ENCODE results near the gene CPLANE1.

Gene CPLANE1

DNA sequence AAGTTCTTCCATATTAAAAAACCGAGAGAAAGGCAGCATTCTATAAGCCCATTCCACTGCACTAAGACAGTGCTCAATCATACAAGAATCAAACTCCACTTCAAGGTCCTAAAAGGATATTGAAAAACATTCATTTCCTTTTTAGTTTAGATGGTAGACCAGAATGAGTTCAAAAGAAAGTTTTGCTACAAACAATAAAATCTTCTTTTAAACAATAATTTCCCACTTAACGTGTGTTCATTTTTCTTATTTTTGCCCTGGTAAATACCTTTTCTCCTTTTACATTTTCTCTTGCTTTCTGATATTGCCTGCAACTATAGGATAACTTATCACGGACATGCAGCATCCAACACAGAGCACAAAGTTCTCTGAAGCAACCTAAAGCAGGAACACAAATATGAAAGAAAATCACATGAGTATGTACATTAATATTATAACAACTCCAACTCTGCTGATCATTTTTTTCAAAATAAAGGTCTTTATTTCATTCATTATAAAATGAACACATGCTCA is 61.7 kb downstream of the CPLANE1 start:
- TF ChIP-seq ZNF70 (CRISPR knock-in tag; IDR thresholded peaks at IDR 0.05), result no peak
- TF ChIP-seq ESRRG (CRISPR knock-in tag; IDR thresholded peaks at IDR 0.05), result no peak
- TF ChIP-seq CSDC2 (CRISPR knock-in tag; IDR thresholded peaks at IDR 0.05), result no peak
- no peak for TF ChIP-seq RARB (CRISPR knock-in tag; IDR thresholded peaks at IDR 0.05)
- TF ChIP-seq GLIS3 (CRISPR knock-in tag; IDR thresholded peaks at IDR 0.05), result no peak
- TF ChIP-seq ZFP3 (CRISPR knock-in tag; IDR thresholded peaks at IDR 0.05), result no peak
- ATAC-seq, result no peak

DNA sequence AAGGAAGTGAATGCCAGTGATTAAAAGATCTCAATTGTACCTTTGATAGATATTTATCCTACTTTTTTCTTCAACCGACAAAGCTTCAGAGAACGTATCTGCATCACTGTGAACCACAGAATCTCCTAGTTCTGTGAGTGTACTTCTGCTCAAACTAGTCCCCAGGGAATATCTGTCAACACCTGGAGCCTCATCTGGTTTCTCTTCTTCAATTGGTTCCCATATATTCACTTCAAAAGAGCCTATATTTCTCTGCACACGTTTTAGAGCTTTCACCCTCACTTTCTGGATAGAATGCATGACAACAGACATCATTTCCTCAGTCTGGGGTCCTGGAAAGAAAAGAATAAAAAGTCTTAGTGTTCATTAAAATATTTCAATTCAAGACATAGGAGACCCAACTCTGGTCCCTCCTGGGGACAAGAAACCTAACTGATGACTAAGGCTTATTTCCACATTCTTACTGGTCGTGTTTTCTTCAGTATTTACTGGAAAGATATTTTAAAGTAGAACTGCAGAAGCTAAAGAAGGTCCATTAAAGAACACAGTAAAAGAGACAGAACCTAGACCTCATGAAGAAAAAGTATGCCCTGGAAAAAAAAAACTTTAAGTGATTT is 64.3 kb downstream of the CPLANE1 start:
- TF ChIP-seq TOX (CRISPR knock-in tag; IDR thresholded peaks at IDR 0.05; ENCODE audit: borderline replicate concordance) (no peak), BACH2 (CRISPR knock-in tag; IDR thresholded peaks at IDR 0.05; ENCODE audit: borderline replicate concordance) (no peak), RARB (CRISPR knock-in tag; IDR thresholded peaks at IDR 0.05) (no peak), GLIS3 (CRISPR knock-in tag; IDR thresholded peaks at IDR 0.05) (no peak), ZNF70 (CRISPR knock-in tag; IDR thresholded peaks at IDR 0.05) (no peak), PPARA (CRISPR knock-in tag; IDR thresholded peaks at IDR 0.05; ENCODE audit: borderline replicate concordance) (no peak), ZFP3 (CRISPR knock-in tag; IDR thresholded peaks at IDR 0.05) (no peak), TCF4 (CRISPR knock-in tag; IDR thresholded peaks at IDR 0.05; ENCODE audit: borderline replicate concordance) (no peak)
- ATAC-seq, result no peak

DNA sequence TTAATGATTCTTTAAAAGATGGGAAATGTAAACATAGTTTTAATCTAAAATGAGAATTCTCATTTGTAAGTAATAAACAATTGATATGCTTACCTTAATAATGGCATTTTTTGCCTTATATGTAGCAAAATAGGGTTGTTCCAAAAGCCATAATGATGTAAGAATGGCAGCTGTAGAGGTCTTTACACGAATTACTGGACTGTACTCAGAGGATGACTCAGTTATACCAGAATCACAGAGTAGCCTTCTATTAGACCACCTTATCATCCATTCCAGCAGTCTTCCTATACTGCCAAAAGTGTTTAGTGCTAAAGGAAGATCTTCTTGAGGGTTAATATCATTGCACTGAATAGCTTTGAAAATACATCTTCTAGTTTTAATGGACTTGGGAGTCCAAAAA is 66.5 kb downstream of the CPLANE1 start:
- TF ChIP-seq, protein P1, sequence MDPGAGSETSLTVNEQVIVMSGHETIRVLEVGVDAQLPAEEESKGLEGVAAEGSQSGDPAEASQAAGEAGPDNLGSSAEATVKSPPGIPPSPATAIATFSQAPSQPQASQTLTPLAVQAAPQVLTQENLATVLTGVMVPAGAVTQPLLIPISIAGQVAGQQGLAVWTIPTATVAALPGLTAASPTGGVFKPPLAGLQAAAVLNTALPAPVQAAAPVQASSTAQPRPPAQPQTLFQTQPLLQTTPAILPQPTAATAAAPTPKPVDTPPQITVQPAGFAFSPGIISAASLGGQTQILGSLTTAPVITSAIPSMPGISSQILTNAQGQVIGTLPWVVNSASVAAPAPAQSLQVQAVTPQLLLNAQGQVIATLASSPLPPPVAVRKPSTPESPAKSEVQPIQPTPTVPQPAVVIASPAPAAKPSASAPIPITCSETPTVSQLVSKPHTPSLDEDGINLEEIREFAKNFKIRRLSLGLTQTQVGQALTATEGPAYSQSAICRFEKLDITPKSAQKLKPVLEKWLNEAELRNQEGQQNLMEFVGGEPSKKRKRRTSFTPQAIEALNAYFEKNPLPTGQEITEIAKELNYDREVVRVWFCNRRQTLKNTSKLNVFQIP (CRISPR knock-in tag; IDR thresholded peaks at IDR 0.05; ENCODE audit: borderline replicate concordance, low read depth), result no peak
- no peak for TF ChIP-seq TCF4 (CRISPR knock-in tag; IDR thresholded peaks at IDR 0.05; ENCODE audit: borderline replicate concordance)
- no peak for TF ChIP-seq BACH2 (CRISPR knock-in tag; IDR thresholded peaks at IDR 0.05; ENCODE audit: borderline replicate concordance)
- no peak for TF ChIP-seq ARNTL (CRISPR knock-in tag; IDR thresholded peaks at IDR 0.05; ENCODE audit: borderline replicate concordance, low read depth)
- TF ChIP-seq OSR1 (CRISPR knock-in tag; IDR thresholded peaks at IDR 0.05), result no peak
- TF ChIP-seq ZNF70 (CRISPR knock-in tag; IDR thresholded peaks at IDR 0.05), result no peak
- TF ChIP-seq, protein P2, sequence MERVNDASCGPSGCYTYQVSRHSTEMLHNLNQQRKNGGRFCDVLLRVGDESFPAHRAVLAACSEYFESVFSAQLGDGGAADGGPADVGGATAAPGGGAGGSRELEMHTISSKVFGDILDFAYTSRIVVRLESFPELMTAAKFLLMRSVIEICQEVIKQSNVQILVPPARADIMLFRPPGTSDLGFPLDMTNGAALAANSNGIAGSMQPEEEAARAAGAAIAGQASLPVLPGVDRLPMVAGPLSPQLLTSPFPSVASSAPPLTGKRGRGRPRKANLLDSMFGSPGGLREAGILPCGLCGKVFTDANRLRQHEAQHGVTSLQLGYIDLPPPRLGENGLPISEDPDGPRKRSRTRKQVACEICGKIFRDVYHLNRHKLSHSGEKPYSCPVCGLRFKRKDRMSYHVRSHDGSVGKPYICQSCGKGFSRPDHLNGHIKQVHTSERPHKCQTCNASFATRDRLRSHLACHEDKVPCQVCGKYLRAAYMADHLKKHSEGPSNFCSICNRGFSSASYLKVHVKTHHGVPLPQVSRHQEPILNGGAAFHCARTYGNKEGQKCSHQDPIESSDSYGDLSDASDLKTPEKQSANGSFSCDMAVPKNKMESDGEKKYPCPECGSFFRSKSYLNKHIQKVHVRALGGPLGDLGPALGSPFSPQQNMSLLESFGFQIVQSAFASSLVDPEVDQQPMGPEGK (CRISPR knock-in tag; IDR thresholded peaks at IDR 0.05; ENCODE audit: borderline replicate concordance), result no peak
- no peak for TF ChIP-seq ZNF8 (CRISPR knock-in tag; IDR thresholded peaks at IDR 0.05)
- TF ChIP-seq GLIS3 (CRISPR knock-in tag; IDR thresholded peaks at IDR 0.05), result no peak
- TF ChIP-seq ZFP3 (CRISPR knock-in tag; IDR thresholded peaks at IDR 0.05), result no peak
- no peak for TF ChIP-seq SNAI2 (CRISPR knock-in tag; IDR thresholded peaks at IDR 0.05)
- TF ChIP-seq ZC3H10 (CRISPR knock-in tag; IDR thresholded peaks at IDR 0.05), result no peak
- TF ChIP-seq TOX (CRISPR knock-in tag; IDR thresholded peaks at IDR 0.05; ENCODE audit: borderline replicate concordance), result no peak
- TF ChIP-seq PPARA (CRISPR knock-in tag; IDR thresholded peaks at IDR 0.05; ENCODE audit: borderline replicate concordance), result no peak
- no peak for TF ChIP-seq ESRRG (CRISPR knock-in tag; IDR thresholded peaks at IDR 0.05)
- TF ChIP-seq ISL1 (CRISPR knock-in tag; IDR thresholded peaks at IDR 0.05), result no peak
- TF ChIP-seq, protein P3, sequence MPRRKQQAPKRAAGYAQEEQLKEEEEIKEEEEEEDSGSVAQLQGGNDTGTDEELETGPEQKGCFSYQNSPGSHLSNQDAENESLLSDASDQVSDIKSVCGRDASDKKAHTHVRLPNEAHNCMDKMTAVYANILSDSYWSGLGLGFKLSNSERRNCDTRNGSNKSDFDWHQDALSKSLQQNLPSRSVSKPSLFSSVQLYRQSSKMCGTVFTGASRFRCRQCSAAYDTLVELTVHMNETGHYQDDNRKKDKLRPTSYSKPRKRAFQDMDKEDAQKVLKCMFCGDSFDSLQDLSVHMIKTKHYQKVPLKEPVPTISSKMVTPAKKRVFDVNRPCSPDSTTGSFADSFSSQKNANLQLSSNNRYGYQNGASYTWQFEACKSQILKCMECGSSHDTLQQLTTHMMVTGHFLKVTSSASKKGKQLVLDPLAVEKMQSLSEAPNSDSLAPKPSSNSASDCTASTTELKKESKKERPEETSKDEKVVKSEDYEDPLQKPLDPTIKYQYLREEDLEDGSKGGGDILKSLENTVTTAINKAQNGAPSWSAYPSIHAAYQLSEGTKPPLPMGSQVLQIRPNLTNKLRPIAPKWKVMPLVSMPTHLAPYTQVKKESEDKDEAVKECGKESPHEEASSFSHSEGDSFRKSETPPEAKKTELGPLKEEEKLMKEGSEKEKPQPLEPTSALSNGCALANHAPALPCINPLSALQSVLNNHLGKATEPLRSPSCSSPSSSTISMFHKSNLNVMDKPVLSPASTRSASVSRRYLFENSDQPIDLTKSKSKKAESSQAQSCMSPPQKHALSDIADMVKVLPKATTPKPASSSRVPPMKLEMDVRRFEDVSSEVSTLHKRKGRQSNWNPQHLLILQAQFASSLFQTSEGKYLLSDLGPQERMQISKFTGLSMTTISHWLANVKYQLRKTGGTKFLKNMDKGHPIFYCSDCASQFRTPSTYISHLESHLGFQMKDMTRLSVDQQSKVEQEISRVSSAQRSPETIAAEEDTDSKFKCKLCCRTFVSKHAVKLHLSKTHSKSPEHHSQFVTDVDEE (CRISPR knock-in tag; IDR thresholded peaks at IDR 0.05), result no peak
- no peak for TF ChIP-seq ZFP30 (CRISPR knock-in tag; IDR thresholded peaks at IDR 0.05)
- ATAC-seq, result no peak

DNA sequence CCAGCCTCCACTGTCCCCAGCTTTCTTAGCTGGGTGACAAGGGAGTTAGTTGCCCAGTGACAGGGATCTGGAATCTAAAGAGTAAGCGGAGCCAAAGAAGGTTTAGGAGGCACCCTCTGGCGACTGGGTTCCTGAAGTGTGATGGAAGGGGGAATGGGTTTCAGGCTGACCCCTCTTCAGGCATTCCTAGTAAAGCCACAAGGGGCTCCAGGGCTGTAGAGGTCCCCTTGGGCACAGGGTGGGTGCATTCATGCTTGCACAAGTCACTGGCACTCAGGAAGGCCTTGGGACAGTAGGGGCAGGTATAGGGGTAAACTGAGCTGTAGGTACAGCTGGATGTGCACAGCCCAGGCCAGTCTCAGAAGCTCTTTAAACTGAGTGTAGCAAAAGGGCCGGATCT is 74.2 kb downstream of the CPLANE1 start:
- ATAC-seq, result no peak
- no peak for TF ChIP-seq TOX (CRISPR knock-in tag; IDR thresholded peaks at IDR 0.05; ENCODE audit: borderline replicate concordance)
- TF ChIP-seq ZNF565 (CRISPR knock-in tag; conservative IDR thresholded peaks at IDR 0.05; ENCODE audit: low read depth), result no peak
- TF ChIP-seq, protein P4, sequence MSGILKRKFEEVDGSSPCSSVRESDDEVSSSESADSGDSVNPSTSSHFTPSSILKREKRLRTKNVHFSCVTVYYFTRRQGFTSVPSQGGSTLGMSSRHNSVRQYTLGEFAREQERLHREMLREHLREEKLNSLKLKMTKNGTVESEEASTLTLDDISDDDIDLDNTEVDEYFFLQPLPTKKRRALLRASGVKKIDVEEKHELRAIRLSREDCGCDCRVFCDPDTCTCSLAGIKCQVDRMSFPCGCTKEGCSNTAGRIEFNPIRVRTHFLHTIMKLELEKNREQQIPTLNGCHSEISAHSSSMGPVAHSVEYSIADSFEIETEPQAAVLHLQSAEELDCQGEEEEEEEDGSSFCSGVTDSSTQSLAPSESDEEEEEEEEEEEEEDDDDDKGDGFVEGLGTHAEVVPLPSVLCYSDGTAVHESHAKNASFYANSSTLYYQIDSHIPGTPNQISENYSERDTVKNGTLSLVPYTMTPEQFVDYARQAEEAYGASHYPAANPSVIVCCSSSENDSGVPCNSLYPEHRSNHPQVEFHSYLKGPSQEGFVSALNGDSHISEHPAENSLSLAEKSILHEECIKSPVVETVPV (CRISPR knock-in tag; IDR thresholded peaks at IDR 0.05), result no peak
- no peak for TF ChIP-seq RARB (CRISPR knock-in tag; IDR thresholded peaks at IDR 0.05)
- TF ChIP-seq ARNTL (CRISPR knock-in tag; IDR thresholded peaks at IDR 0.05; ENCODE audit: borderline replicate concordance, low read depth), result no peak
- TF ChIP-seq, protein P2 (CRISPR knock-in tag; IDR thresholded peaks at IDR 0.05; ENCODE audit: borderline replicate concordance), result no peak
- TF ChIP-seq ZFP30 (CRISPR knock-in tag; IDR thresholded peaks at IDR 0.05), result no peak

Measured in SK-N-SH treated with all-trans-retinoic acid at 6 μM for 48 hours (cell line).